GM21619 (cell line): Measurements from ENCODE around the gene BACH1.

Experiments used
- ATAC-seq: cut with Tn5 transposase; IDR thresholded peaks from one replicate; pipeline ENCODE4 v1.9.1; 2021; ENCODE audit not compliant: unreplicated experiment

The BACH1 gene

DNA sequence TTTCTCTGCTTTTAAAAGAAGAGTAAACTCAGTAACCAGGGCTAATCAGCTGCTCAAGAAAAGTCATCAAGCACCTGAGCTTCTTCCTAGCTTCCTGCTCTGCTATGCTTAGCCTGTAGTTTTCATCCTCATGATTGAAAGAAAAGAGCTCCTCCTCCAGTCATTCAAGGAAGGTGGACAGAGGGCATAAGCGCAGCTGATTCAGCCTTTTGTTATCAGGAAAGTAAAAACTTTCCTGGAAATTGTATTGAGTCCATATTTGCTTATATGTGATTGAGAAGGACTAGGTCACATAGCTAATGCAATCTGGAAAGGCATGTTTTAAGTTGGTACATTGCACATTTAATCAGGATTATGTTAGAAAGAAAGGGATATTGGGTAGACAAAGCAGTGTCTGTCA, 8.5 kb upstream of the BACH1 start:
- no peak for ATAC-seq

DNA sequence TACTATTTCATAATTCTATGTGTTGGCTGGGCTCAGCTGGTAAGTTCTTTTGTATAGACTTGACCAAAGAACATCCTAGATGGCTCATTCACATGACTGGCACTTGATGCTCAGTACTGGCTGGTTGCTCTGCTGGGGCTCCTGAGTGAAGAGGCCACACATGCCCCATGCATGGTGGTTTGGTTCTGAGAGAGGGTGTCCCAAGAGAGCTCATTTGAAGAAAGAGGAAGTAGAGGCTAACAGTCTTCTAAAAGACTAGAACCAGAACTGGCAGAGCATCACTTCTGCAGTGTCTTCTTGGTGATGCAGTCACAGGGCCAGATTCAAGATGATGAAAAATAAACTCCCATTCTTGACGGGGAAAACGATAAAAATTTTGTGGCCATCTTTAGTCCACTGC, 5.2 kb upstream of the BACH1 start:
- ATAC-seq = peak; percentile 86

DNA sequence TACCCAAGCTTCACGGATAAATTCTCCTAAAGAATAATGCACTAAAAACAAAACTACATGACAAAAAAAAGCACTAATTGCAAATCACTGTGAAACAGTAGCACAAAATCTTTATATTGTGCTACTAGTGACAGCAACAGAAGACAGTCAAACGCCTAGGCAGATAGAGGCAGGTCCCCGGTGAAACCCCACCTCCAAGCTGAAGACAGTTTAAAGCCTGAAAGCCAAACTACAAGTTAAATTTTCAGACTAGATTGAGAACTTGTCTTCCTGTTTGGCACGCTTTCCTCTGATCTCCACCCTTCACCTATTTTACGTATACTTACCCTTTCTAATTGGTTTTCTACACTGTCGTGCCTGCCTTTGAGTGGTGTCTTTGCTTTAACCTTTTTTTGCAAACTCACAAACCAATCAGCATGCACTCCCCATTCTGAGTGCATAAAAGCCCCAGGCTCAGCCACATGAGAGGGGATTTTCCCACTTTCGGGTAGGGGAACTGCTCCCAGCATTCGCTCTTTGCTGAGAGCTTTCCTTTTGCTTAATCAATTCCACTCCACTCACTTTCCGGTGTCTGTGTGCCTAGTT, 3.6 kb upstream of the BACH1 start:
- no peak for ATAC-seq

DNA sequence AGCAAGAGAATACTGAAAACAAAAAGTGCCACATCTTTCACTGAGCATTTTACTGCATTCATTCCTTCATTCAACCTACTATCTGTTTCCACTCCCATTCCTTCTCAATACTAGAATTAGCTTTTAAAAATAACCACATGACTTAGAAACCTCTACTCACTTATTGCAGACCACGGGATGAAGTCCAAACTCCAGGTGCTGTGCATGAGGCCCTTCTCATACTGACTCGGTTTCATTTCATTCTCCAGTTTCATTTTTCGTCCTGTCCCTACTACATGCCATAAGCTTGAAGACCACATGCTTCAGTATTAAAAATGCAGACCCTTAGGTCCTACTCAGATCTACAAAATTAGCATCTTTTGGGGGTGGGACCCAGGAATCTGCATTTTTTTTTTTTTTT, 2.3 kb upstream of the BACH1 start:
- ATAC-seq = no peak

DNA sequence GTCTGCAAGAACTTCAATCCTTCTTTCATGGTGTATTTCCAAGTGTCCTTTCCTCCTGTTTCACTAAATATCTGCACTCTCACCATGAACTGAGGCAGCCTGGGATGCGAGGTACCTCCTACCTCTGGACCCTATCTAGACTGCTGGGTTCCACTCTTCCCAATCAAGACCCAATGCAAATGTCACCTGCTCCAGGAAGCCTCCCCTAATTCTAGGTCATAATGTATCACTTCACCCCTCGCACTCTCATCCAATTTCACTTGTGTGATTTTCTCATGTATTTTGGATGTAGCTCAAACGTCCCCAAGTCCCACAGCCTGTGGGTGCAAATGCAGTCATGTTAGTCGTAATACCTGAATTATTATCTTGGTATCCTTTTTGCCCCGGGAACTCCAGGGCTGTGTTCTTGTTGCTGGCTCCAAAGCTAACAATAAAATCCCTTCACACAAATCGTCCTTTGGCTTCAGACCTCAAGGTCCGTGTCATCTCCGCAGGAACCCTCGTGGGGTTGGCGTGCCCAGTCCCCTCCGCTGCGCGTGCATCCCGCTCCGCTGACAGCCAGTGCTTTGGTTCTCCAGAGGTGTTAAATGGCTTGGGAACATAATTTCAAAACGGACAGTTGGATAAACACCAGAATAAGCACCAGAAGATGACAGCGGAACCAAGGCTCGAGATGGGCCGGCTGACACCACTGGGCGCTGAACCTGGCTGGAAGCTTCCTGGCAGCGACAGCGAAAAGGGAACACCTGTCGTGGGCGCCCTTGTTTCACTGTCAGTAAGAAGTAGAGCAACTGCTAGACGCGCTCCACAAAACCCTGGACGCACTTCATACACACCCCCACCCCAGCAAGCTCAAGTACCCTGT, 1.0 kb upstream of the BACH1 start:
- ATAC-seq = no peak

DNA sequence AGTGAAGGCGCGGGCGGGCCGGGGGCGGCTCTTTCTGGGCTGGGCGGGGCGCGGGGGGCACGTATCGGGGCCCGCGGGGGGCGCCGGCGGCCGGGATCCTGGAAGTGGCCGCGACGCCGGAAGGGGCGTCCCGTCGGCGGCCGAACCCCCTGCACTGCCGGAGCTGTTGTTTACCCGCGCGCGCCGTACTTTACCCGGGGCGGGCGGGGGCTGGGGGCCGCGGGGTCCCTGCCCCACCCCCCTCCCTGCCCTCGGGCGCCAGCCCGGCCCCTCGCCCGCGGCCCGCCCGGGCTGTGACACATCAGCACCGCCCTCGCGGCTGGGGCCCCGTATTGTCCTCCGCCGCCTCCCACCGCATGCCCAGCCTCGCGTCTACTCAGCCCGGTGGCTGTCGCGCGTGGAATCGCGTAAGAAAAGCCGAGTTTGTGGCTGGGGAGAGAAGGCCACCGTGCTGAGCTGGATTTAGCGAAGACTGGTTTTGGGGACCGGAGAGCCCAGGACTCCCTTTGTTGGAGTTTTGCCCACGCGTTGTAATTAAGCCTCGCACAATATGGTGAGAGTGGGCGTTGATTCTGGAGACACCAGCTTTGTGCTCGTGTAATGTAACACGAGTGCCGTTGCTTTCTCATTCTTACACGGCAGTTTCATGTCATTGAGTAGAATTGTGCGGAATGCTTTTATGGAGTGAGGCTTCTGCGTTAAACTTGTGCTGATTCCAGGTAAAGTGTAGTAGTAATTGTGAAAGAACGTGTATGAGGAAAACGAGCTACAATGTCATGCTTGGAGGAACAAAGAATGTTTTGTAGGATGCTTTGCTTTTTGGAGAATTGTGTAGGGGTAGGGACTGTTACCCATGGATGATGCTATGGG, 559 bp downstream of the BACH1 start:
- ATAC-seq = peak; percentile 11

DNA sequence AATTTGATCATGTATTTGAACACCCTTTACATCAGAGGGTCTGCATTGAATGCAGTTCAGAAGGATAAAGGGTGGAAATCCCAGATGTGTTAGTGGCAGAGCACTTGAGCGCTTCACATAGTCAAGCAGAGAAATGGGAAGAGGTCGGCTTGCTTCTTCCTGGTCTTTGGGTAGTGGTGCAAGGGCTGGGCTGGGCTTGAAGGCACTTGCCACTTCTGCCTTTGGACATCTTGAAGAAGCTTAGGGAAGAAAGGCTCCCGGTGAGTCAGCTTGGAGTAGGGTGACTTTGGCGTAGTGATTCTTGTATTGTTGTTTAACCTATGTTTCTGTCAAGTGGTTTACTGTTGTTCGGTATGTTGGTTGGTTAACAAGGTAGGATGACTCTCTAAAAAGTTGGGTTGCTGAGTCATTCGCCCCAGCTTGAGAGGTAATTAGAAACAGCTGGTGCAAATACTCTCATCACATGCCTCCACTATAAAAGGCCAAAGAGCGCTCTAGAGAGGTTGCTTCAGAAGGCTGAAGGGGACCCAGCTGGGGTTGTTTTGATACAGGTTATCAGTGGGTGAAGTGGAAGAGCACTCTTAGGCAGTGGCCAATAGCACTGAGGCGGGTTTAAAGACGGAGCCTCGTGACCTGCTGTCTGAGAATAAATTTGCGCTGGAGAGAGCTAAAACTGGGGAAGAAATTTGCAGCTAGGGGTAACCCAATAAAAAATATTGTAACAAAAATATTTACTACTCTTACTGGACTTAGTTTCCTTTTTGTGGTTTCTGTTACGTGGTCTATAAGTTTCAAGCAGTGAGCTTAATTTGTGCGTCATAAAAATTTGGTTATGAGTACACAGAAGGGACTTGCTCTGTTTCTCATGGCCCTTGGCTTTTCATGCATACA, 1.4 kb downstream of the BACH1 start:
- ATAC-seq = peak; percentile 77

DNA sequence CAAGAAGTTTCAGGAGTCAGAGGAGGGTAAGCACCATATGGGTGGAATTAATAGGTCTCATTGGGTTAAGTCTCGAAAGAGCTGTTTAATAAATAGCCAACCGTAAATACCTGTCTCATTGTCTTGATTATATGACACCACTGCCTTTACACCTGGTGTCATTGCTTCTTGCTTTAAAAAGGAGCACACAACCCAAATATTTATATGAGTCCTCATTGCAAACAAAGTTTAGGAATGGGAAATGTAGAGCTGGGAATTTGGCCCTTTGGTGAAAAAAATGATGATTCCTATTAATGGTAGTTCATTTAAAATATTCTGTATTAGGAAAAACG, 2.1 kb downstream of the BACH1 start:
- no peak for ATAC-seq

DNA sequence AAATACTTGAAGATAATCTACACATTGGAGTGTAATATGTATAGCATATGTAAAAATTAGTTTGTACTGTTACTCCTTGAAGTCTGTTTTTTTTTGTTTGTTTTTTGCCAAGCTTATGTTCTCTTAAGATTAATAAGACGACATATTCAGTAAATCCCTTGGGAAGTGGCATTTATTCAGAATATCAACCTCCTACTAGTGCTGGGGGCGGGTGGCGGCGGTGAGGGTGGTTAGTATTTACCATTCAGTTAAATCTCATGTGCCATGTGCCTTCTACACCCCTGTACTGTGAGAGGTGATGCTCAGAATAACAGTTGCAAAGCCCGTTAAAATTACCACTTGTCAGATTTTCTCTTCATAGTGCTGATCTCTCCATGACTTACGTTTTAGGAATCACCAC, 3.0 kb downstream of the BACH1 start:
- no peak for ATAC-seq

DNA sequence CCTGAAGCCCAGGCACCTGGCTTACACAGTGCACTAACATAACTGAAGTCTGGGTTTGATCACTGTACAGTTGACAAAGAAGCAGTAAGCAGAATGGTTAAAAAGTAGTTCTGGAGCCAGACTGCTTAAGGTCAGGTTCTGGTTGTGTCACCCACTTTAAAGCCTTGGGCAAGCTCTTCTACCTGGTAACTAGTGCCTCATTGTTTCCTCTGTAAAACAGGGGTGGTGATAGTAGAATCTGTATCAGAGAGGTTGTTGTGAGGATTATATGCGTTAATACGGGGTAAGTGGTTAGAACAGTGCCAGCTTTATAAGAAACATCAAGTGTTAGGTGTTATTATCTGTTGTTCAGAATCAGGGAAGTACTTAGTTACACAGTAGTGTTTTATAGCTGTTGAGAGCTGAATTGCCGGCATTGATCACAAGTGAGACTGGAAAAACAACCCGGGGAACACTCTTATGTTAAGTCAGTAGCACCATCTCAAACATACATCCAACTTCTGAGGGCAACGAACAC, 3.7 kb downstream of the BACH1 start:
- ATAC-seq = no peak

DNA sequence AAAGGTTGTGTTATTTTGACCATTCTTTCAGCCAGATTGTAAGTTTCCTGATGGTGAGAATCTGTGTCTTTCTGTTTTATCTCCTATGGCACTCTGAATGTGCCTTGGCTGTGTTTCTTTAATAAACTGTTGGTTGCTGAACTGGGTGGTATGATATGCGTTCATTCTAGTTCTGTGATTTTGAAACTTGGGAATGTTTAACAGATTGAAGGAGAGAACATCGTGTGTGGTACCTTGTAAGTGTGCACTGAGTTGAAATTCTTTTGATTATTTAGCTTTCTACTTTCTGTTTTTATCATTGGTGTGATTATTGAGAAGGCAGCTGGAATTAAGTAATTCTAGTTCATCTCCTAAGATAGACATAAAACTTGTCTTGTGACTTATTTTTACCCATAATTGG, 4.6 kb downstream of the BACH1 start:
- ATAC-seq = no peak

DNA sequence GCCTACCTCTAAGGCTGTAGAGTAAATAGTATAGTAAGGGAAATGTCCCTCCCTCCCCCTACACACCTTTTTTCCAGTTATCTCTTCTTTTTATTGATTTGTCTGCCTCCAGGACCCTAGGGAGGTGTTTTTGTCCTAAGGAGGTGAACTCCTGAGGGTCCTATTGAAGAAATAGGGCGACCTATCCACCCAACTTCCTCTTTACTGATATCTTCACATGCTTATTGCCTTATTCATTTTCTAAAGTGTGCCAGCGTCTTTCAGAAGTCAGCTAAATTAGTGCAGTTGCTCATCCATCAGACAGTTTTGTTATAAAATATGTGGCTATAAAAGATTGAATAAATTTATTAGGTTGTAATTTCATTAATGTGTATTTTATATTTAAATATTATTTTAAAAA, 5.9 kb downstream of the BACH1 start:
- ATAC-seq = no peak

DNA sequence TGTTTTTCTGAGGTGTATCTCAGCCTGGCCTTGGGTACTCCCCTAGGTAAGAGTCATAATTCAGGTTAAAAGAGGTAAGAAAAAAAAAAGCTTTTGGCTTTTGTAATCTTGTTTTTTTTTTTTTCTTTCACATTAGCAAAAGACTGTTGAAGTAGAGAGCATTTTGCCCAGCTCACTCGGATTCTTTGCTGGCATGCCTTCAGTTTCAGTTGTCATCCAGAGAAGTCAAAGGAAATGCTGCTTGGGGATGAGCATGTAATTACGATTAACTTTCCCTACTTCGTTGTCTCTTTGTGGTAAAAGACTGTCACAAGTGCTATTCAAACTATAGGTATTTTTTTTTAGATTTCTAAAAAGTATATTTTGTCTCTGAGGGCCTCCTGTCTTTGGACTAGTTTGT, 6.3 kb downstream of the BACH1 start:
- ATAC-seq = no peak

DNA sequence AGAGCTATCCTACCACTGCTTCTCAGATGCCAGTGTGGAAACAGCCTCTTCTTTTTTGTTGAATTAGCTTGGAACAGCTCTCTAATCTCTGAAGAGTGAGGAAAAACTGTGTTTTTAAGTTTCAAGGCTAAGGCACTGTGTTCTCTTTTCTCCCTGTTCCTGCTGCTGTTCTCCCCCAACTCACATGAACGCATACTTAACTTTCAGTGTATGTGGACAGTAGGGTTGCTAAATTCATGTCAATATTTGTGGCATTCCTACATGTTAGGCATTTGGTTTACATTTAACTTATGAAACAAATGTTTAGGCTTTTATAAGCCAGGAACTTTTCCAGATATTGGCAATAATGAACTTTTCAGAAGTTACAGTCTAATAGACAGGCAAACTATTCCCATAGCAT, 6.8 kb downstream of the BACH1 start:
- ATAC-seq = no peak

DNA sequence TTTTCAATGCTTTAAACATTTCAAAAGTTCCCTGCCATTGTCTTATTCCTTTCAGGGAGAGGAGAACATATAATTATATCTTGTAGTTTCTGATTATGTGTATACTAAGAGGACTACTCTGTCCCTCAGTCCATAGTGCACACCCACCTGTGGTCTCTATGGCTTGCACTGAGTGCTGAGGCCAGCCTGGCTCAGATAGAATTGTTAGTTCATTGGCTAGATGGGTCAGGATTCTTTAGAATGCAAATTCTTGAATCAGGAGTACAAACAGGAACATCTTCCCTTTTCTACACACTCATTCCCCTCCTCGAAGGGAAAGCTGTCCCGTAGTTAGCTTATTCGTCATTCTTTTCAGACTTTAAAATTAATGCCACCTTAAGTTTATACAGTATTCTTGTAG, 8.2 kb downstream of the BACH1 start:
- no peak for ATAC-seq

DNA sequence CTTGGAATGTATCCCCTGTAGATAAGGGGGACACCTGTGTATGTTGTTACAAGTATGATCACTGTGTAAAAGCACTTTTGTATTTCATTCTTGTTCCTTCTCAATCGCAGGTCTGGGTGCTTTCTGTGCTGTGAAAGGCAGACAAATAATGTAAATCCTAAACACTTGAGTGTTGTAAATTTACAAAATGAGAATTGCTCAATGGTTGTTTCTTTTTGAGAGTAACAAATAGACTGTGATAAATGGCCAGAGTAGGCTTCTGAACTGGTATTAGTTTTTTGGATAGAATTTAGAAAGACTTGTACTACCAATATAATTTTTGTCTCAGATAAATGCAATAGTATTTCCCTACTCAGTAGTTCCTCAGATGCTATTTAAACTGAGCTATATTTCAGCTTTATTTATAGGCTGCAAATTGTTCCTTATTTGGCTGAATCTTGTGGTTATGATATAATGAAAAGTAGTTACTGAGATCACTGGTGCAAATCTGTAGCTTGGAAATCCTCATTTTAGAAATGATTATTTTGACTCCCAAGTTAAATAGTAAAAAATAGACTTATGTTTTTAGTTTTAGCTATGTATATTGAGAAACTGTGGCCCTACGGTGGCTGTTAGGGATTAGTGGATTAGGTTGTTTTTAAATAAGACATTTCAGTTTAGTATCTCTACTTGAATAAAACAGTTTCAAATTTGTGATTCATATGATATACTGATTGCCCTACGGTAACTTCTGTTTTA, 9.2 kb downstream of the BACH1 start:
- ATAC-seq = no peak

DNA sequence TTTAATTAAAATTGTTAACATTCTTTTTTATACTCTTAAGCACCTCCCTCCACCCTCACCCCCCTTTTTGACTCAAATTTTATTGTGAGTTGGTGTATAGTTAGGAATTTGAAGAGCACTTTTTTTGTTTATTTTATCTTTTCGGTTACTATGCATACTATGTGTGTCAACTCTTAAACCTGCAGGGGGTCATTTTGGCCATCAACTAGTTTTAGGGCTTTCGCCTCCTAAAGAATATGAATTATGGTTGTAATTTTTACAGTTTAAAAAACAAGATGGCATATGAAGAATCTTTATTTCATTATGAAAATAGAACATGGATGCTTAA, 9.7 kb downstream of the BACH1 start:
- ATAC-seq = no peak

DNA sequence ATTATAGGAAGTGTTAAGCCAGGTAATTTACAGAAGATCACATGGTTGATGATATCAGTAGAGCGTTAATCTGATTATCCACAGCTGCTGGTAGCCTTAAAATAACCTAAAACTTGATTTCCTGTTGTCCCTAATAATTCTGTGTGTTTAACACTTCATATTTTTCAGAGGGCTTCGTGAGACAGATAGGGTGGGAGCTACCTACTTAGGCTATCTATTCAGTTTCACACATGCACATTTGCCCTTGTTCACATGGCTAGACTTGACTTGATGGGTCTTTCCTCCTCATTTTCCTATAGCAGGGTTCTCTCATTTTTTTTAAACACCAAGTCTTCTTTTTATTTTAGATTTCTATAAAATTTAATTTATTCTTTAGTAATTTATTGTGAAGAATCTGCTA, 11.0 kb downstream of the BACH1 start:
- no peak for ATAC-seq

DNA sequence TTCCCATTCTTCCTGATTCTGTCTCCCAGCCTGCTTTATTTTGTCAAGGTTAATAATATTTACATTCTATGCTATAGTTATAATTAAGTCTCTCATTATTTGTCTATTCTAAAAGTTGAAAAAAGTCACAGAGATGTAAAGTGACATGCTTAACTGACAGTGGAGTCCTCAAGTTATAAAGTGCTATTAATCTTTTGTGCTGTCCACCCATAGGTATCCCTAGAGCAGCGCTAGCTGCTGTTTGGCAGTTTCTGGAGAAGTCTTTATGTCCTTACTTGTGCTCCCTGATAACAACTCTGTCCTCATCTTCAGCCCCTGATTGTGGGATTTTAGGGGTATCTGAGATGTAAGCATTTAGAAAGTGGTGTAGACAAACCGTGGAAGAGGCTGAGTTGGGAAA, 13.1 kb downstream of the BACH1 start:
- no peak for ATAC-seq

DNA sequence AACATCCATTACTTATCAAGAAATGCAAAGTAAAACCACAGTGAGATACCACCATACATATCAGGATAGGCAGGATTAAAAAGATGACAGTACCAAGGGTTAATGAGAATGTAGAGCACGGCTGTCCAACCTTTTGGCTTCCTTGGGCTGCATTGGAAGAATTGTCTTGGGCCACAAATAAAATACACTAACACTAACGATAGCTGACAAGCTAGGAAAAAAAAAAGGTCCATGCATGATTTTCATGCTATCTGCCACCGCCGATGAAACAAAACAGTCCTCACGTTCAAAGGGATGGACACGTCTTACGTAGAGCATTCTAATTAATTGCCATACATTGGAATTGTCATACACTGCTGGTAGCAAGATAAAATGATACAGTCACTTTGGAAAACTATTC, 14.3 kb downstream of the BACH1 start:
- no peak for ATAC-seq
